ENCODE data around the gene SLC25A4. TPM values are rescaled to one million over a fixed set of nuclear protein-coding genes. Genes with fewer than 3 reads are reported as not detected.

SLC25A4 gene
- polyA plus RNA-seq, 3 donors: 0.07 TPM; not detected in 2

- no peak overlapping the region for H3K4me3 ChIP-seq (replicated peaks in 1 of 3; ENCODE audit: low read depth in 2 of 3, low read length in 3 of 3)
- H3K4me2 ChIP-seq (replicated peaks; ENCODE audit: extremely low read depth, low read length, poor library complexity, severe bottlenecking): no peak overlapping the region
- no peaks in the 10 kb centered on the region for H3K27me3 ChIP-seq (ENCODE audit: control insufficient read depth in 2 of 2, insufficient read depth in 2 of 2, low read length in 2 of 2)
- no peaks in the 10 kb centered on the region for H3K9me3 ChIP-seq (replicated peaks in 1 of 2; ENCODE audit: control insufficient read depth in 1 of 2, insufficient read depth in 1 of 2, low read length in 2 of 2)
- H3K27me3 Mint-ChIP-seq (ENCODE audit: low read depth in 3 of 3): peaks cover 0 to 2% (median 1%) of the 10 kb centered on the region in 3 donors
- H3K79me2 ChIP-seq (ENCODE audit: insufficient read depth, low read length): no peaks in the 10 kb centered on the region
- H3K4me1 Mint-ChIP-seq: no peaks in the 10 kb centered on the region
- no peaks in the 10 kb centered on the region for H3K4me1 ChIP-seq (ENCODE audit: control insufficient read depth in 1 of 2, insufficient read depth in 2 of 2, low read length in 2 of 2)
- no peak overlapping the region for H3K27ac ChIP-seq (ENCODE audit: low read depth in 1 of 2, low read length in 2 of 2)
- peak; percentile 88 for TF ChIP-seq CTCF (IDR thresholded peaks at IDR 0.05)
- H3K9ac ChIP-seq (ENCODE audit: insufficient read depth, low read length, poor library complexity, severe bottlenecking): no peak overlapping the region
- DNase-seq: peak; percentile 66 to 83 (median 71)
- no peaks in the 10 kb centered on the region for H4K20me1 ChIP-seq (ENCODE audit: insufficient read depth, low read length)
- H3K36me3 Mint-ChIP-seq: peaks cover 6 to 7% of the 10 kb centered on the region in 2 donors
- H3K36me3 ChIP-seq (replicated peaks in 1 of 2; ENCODE audit: control insufficient read depth in 1 of 2, insufficient read depth in 2 of 2, low read length in 2 of 2): peaks cover 0 to 6% of the 10 kb centered on the region in 2 donors
- 33% methylated on average over 1 of the region's 6 CpGs for WGBS (ENCODE audit: insufficient coverage)
- no peaks in the 10 kb centered on the region for H3K9me3 Mint-ChIP-seq
- no peak overlapping the region for H2AFZ ChIP-seq (ENCODE audit: insufficient read depth, low read depth, low read length, poor library complexity, severe bottlenecking)
- no peak overlapping the region for H3K27ac Mint-ChIP-seq
- intact Hi-C loops (cut with micrococcal nuclease): no loop called here
- no peak overlapping the region for H3K4me3 Mint-ChIP-seq
Measured at GRCh38 chr4:185183622-185184281, 40.7 kb downstream of the SLC25A4 start.

- no peak for DNase-seq
- no peaks in the 10 kb centered on the region for H3K9me3 ChIP-seq (replicated peaks in 1 of 2; ENCODE audit: control insufficient read depth in 1 of 2, insufficient read depth in 1 of 2, low read length in 2 of 2)
- no peak for TF ChIP-seq CTCF (IDR thresholded peaks at IDR 0.05)
- Mint-ChIP-seq H3K4me1 (peaks cover 1% of the 10 kb centered on the region), H3K27me3 (ENCODE audit: low read depth in 3 of 3) (peaks cover 0 to 1% (median 0%) of the 10 kb centered on the region in 3 donors), H3K4me3 (no peak overlapping the region), H3K27ac (no peak overlapping the region), H3K9me3 (no peaks in the 10 kb centered on the region), H3K36me3 (peaks cover 17 to 18% of the 10 kb centered on the region in 2 donors)
- no peak overlapping the region for H3K9ac ChIP-seq (ENCODE audit: insufficient read depth, low read length, poor library complexity, severe bottlenecking)
- H3K27me3 ChIP-seq (ENCODE audit: control insufficient read depth in 2 of 2, insufficient read depth in 2 of 2, low read length in 2 of 2): no peaks in the 10 kb centered on the region
- no peak overlapping the region for H3K4me3 ChIP-seq (replicated peaks in 1 of 3; ENCODE audit: low read depth in 2 of 3, low read length in 3 of 3)
- intact Hi-C loops (cut with micrococcal nuclease): no loop called here
- no peak overlapping the region for H2AFZ ChIP-seq (ENCODE audit: insufficient read depth, low read depth, low read length, poor library complexity, severe bottlenecking)
- no peaks in the 10 kb centered on the region for H3K79me2 ChIP-seq (ENCODE audit: insufficient read depth, low read length)
- WGBS (ENCODE audit: insufficient coverage): no CpG with 5 or more reads among the region's 3 CpGs
- H3K27ac ChIP-seq (ENCODE audit: low read depth in 1 of 2, low read length in 2 of 2): no peak overlapping the region
- H3K4me1 ChIP-seq (ENCODE audit: control insufficient read depth in 1 of 2, insufficient read depth in 2 of 2, low read length in 2 of 2): no peaks in the 10 kb centered on the region
- H3K4me2 ChIP-seq (replicated peaks; ENCODE audit: extremely low read depth, low read length, poor library complexity, severe bottlenecking): no peak overlapping the region
- H4K20me1 ChIP-seq (ENCODE audit: insufficient read depth, low read length): no peaks in the 10 kb centered on the region
- H3K36me3 ChIP-seq (replicated peaks in 1 of 2; ENCODE audit: control insufficient read depth in 1 of 2, insufficient read depth in 2 of 2, low read length in 2 of 2): peaks cover 2 to 21% of the 10 kb centered on the region in 2 donors
Measured at GRCh38 chr4:185186769-185187168, 43.7 kb downstream of the SLC25A4 start.
